Uterus (tissue), 2 donors: ENCODE measurements around the gene MYO16.

ENCODE experiments used
- CTCF ChIP-seq, 4 experiments: fragments of 200-600 bp in 2 of 4; fragments of 450-650 bp in 2 of 4; sonication (generic) in 2 of 4; IDR thresholded peaks; one replicate each; pipeline ENCODE4 v1.5.1; 2016 to 2019; ENCODE audit warnings: antibody characterized with exemption in 4 of 4, mild to moderate bottlenecking in 2 of 4, moderate library complexity in 1 of 4
- POLR2A ChIP-seq, 2 donors: fragments of 450-650 bp; IDR thresholded peaks; one replicate each; pipeline ENCODE4 v1.6.1; 2016; ENCODE audit warnings: antibody characterized with exemption in 2 of 2, mild to moderate bottlenecking in 1 of 2, moderate library complexity in 1 of 2

- TF ChIP-seq CTCF (IDR thresholded peaks at IDR 0.05) = peak; percentile 65 to 82 (median 77)
- no peak for TF ChIP-seq POLR2A (IDR thresholded peaks at IDR 0.05)
These were observed 332.2 kb downstream of the MYO16 start for GRCh38 chr13:108961542-108962125.
